ENCODE measurements around the gene ICAM1. TPM values are rescaled to one million over a fixed set of nuclear protein-coding genes. Genes with fewer than 3 reads are reported as not detected.

The ICAM1 gene
- total and polyA plus RNA-seq, 2 of the 13 experiments (the other 11 are each of a cell fraction or from before 2014, with no cell fraction given): 37.9 to 98.4 TPM

DNA sequence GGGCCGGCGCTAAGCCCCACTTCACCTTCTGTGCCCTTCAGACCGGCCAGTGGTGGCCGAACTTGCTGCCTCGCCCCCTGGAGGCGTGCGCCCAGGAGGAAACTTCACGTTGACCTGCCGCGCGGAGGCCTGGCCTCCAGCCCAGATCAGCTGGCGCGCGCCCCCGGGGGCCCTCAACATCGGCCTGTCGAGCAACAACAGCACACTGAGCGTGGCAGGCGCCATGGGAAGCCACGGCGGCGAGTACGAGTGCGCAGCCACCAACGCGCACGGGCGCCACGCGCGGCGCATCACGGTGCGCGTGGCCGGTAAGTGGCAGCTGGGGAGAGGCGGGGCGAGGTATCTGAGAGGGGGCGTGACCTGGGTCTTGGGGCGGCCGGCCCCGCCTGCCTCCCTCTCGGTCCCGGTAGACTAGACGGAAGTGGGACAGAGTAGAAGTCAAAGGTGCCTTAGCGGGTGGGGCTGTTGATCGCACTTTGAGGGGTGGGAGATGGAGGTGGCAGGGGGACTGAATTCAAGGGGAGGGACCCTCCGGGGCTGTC is 24.5 kb downstream of the ICAM1 start (continued):
- TF ChIP-seq, protein P1, sequence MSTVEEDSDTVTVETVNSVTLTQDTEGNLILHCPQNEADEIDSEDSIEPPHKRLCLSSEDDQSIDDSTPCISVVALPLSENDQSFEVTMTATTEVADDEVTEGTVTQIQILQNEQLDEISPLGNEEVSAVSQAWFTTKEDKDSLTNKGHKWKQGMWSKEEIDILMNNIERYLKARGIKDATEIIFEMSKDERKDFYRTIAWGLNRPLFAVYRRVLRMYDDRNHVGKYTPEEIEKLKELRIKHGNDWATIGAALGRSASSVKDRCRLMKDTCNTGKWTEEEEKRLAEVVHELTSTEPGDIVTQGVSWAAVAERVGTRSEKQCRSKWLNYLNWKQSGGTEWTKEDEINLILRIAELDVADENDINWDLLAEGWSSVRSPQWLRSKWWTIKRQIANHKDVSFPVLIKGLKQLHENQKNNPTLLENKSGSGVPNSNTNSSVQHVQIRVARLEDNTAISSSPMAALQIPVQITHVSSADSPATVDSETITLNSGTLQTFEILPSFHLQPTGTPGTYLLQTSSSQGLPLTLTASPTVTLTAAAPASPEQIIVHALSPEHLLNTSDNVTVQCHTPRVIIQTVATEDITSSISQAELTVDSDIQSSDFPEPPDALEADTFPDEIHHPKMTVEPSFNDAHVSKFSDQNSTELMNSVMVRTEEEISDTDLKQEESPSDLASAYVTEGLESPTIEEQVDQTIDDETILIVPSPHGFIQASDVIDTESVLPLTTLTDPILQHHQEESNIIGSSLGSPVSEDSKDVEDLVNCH (CRISPR knock-in tag; IDR thresholded peaks at IDR 0.05): no peak
- no peak for TF ChIP-seq ISX (CRISPR knock-in tag; conservative IDR thresholded peaks at IDR 0.05)
- TF ChIP-seq TEAD2 (CRISPR knock-in tag; IDR thresholded peaks at IDR 0.05): no peak
- TF ChIP-seq ZBTB21 (CRISPR knock-in tag; IDR thresholded peaks at IDR 0.05): no peak
- no peak for TF ChIP-seq ZSCAN21 (CRISPR knock-in tag; IDR thresholded peaks at IDR 0.05; ENCODE audit: borderline replicate concordance)
- no peak for TF ChIP-seq RFX1 (IDR thresholded peaks at IDR 0.05)
- TF ChIP-seq, protein P2, sequence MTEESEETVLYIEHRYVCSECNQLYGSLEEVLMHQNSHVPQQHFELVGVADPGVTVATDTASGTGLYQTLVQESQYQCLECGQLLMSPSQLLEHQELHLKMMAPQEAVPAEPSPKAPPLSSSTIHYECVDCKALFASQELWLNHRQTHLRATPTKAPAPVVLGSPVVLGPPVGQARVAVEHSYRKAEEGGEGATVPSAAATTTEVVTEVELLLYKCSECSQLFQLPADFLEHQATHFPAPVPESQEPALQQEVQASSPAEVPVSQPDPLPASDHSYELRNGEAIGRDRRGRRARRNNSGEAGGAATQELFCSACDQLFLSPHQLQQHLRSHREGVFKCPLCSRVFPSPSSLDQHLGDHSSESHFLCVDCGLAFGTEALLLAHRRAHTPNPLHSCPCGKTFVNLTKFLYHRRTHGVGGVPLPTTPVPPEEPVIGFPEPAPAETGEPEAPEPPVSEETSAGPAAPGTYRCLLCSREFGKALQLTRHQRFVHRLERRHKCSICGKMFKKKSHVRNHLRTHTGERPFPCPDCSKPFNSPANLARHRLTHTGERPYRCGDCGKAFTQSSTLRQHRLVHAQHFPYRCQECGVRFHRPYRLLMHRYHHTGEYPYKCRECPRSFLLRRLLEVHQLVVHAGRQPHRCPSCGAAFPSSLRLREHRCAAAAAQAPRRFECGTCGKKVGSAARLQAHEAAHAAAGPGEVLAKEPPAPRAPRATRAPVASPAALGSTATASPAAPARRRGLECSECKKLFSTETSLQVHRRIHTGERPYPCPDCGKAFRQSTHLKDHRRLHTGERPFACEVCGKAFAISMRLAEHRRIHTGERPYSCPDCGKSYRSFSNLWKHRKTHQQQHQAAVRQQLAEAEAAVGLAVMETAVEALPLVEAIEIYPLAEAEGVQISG (CRISPR knock-in tag; IDR thresholded peaks at IDR 0.05): no peak; the same call in 1 of the 2 replicates
- TF ChIP-seq YY1 (IDR thresholded peaks at IDR 0.05; ENCODE audit: insufficient read depth, insufficient replicate concordance, low read depth, low read length): no peak
- TF ChIP-seq ZNF605 (CRISPR knock-in tag; IDR thresholded peaks at IDR 0.05): 0 out of 2 replicates have a peak, but pooled peaks have one; percentile 22
- TF ChIP-seq GABPB1 (CRISPR knock-in tag; IDR thresholded peaks at IDR 0.05): peak; percentile 61; the same call in 1 of the 2 replicates
- no peak for TF ChIP-seq FLYWCH1 (CRISPR knock-in tag; IDR thresholded peaks at IDR 0.05)
- no peak for TF ChIP-seq CCAR2 (optimal IDR thresholded peaks at IDR 0.05; ENCODE audit: low read depth, low read length)
- no peak for TF ChIP-seq RBAK (CRISPR knock-in tag; IDR thresholded peaks at IDR 0.05)
- TF ChIP-seq ZNF720 (CRISPR knock-in tag; IDR thresholded peaks at IDR 0.05): no peak
- no peak for TF ChIP-seq ASH2L (IDR thresholded peaks at IDR 0.05; ENCODE audit: insufficient read length, low read depth, low read length)
- no peak for TF ChIP-seq ZNF747 (CRISPR knock-in tag; IDR thresholded peaks at IDR 0.05; ENCODE audit: borderline replicate concordance)
- TF ChIP-seq, protein P3, sequence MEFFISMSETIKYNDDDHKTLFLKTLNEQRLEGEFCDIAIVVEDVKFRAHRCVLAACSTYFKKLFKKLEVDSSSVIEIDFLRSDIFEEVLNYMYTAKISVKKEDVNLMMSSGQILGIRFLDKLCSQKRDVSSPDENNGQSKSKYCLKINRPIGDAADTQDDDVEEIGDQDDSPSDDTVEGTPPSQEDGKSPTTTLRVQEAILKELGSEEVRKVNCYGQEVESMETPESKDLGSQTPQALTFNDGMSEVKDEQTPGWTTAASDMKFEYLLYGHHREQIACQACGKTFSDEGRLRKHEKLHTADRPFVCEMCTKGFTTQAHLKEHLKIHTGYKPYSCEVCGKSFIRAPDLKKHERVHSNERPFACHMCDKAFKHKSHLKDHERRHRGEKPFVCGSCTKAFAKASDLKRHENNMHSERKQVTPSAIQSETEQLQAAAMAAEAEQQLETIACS (CRISPR knock-in tag; IDR thresholded peaks at IDR 0.05): peak; percentile 65; the same call in 1 of the 2 replicates
- TF ChIP-seq ZEB1 (IDR thresholded peaks at IDR 0.05; ENCODE audit: insufficient replicate concordance, low read depth): no peak
- no peak for TF ChIP-seq BRD4 (CRISPR knock-in tag; IDR thresholded peaks at IDR 0.05)
- TF ChIP-seq SATB2 (CRISPR knock-in tag; IDR thresholded peaks at IDR 0.05): no peak
- no peak for TF ChIP-seq ELF1 (CRISPR knock-in tag; IDR thresholded peaks at IDR 0.05)
- TF ChIP-seq JUNB (CRISPR knock-in tag; IDR thresholded peaks at IDR 0.05; ENCODE audit: borderline replicate concordance): no peak
- no peak for TF ChIP-seq CEBPB (IDR thresholded peaks at IDR 0.05; ENCODE audit: borderline replicate concordance, low read depth, low read length)
- TF ChIP-seq MIXL1 (CRISPR knock-in tag; IDR thresholded peaks at IDR 0.05): no peak
- TF ChIP-seq SMARCC2 (IDR thresholded peaks at IDR 0.05): no peak
- peak; percentile 17; the same call in 1 of the 2 replicates for TF ChIP-seq NFKB2 (CRISPR knock-in tag; IDR thresholded peaks at IDR 0.05; ENCODE audit: borderline replicate concordance)
- no peak for TF ChIP-seq MAF1 (CRISPR knock-in tag; IDR thresholded peaks at IDR 0.05; ENCODE audit: borderline replicate concordance)

All from HepG2 (cell line).